Measurements from ENCODE around the gene TINAGL1. TPM values are rescaled to one million over a fixed set of nuclear protein-coding genes. Genes with fewer than 3 reads are reported as not detected.
A peak's percentile ranks its signal among the peaks of the same experiment; 100 is the strongest.

The TINAGL1 gene
- total RNA-seq, 1 experiment from 2014 or later: 430 TPM

- CTCF ChIA-PET: interaction anchor here (0.6 kb wide), 1 partner anchor 435 kb away, joined by 4 read pairs; no protein-coding TSS in a partner anchor
- no TSS peak for BruUV-seq (replicated peaks)
- no peak for DNase-seq
- H3K27ac Mint-ChIP-seq (ENCODE audit: unreplicated experiment): no peak overlapping the region
- H3K27me3 Mint-ChIP-seq (ENCODE audit: unreplicated experiment): no peaks in the 10 kb centered on the region
- H3K4me3 Mint-ChIP-seq (ENCODE audit: low read depth, unreplicated experiment): no peak overlapping the region
- no peak for TF ChIP-seq CTCF (IDR thresholded peaks at IDR 0.05; ENCODE audit: unreplicated experiment)
- H3K36me3 Mint-ChIP-seq (ENCODE audit: insufficient read depth, unreplicated experiment): peaks cover 19% of the 10 kb centered on the region
- intact Hi-C loops (cut with micrococcal nuclease; ENCODE audit: unreplicated experiment): no loop called here
- no peaks in the 10 kb centered on the region for H3K9me3 Mint-ChIP-seq (ENCODE audit: low read depth, unreplicated experiment)
- H3K4me1 Mint-ChIP-seq (ENCODE audit: low read depth, unreplicated experiment): no peaks in the 10 kb centered on the region
Observed at GRCh38 chr1:31628931-31629556, 52.7 kb downstream of the TINAGL1 start.

- no peak for DNase-seq
- H3K27me3 Mint-ChIP-seq (ENCODE audit: unreplicated experiment): no peaks in the 10 kb centered on the region
- no peak overlapping the region for H3K4me3 Mint-ChIP-seq (ENCODE audit: low read depth, unreplicated experiment)
- no peak overlapping the region for H3K27ac Mint-ChIP-seq (ENCODE audit: unreplicated experiment)
- H3K9me3 Mint-ChIP-seq (ENCODE audit: low read depth, unreplicated experiment): no peaks in the 10 kb centered on the region
- CTCF ChIA-PET: interaction anchor here (0.5 kb wide), 1 partner anchor 455 kb away, joined by 5 read pairs; no protein-coding TSS in a partner anchor
- no peaks in the 10 kb centered on the region for H3K4me1 Mint-ChIP-seq (ENCODE audit: low read depth, unreplicated experiment)
- peaks cover 19% of the 10 kb centered on the region for H3K36me3 Mint-ChIP-seq (ENCODE audit: insufficient read depth, unreplicated experiment)
- no TSS peak for BruUV-seq (replicated peaks)
- no peak for TF ChIP-seq CTCF (IDR thresholded peaks at IDR 0.05; ENCODE audit: unreplicated experiment)
- intact Hi-C loops (cut with micrococcal nuclease; ENCODE audit: unreplicated experiment): no loop called here
Observed at GRCh38 chr1:31632649-31633048, 56.3 kb downstream of the TINAGL1 start.

GRCh38 chr1:31633117-31633516 is 56.8 kb downstream of the TINAGL1 start:
- H3K27me3 Mint-ChIP-seq (ENCODE audit: unreplicated experiment): no peaks in the 10 kb centered on the region
- intact Hi-C loops (cut with micrococcal nuclease; ENCODE audit: unreplicated experiment): no loop called here
- no peaks in the 10 kb centered on the region for H3K9me3 Mint-ChIP-seq (ENCODE audit: low read depth, unreplicated experiment)
- no peak overlapping the region for H3K4me3 Mint-ChIP-seq (ENCODE audit: low read depth, unreplicated experiment)
- no peak overlapping the region for H3K27ac Mint-ChIP-seq (ENCODE audit: unreplicated experiment)
- peak; percentile 66 for DNase-seq
- CTCF ChIA-PET: interaction anchor here (0.5 kb wide), 1 partner anchor 454 kb away, joined by 5 read pairs; no protein-coding TSS in a partner anchor
- TF ChIP-seq CTCF (IDR thresholded peaks at IDR 0.05; ENCODE audit: unreplicated experiment): peak; percentile 48
- H3K36me3 Mint-ChIP-seq (ENCODE audit: insufficient read depth, unreplicated experiment): peaks cover 19% of the 10 kb centered on the region
- BruUV-seq (replicated peaks): no TSS peak
- no peaks in the 10 kb centered on the region for H3K4me1 Mint-ChIP-seq (ENCODE audit: low read depth, unreplicated experiment)

Other genes with a start within 250 kb of the TINAGL1 start
- gene FABP3, start 203.4 kb upstream of the TINAGL1 start, total RNA-seq (2022): not detected in 2 replicates
- gene SERINC2, start 163.3 kb upstream of the TINAGL1 start, total RNA-seq (2022): 67.7 and 79.8 TPM in 2 replicates
- not detected in 2 replicates for gene HCRTR1, start 41.2 kb downstream of the TINAGL1 start, total RNA-seq (2022)
- 61.5 and 65.2 TPM in 2 replicates for gene PEF1, start 68.4 kb downstream of the TINAGL1 start, total RNA-seq (2022)
- 3.8 and 9.2 TPM in 2 replicates for gene COL16A1, start 127.5 kb downstream of the TINAGL1 start, total RNA-seq (2022)
- gene ADGRB2, start 187.8 kb downstream of the TINAGL1 start, total RNA-seq (2022): 1.9 and 2.9 TPM in 2 replicates
- gene SPOCD1, start 239.5 kb downstream of the TINAGL1 start, total RNA-seq (2022): 6.3 and 8.4 TPM in 2 replicates

Measured in Calu3 (cell line).